K562 (cell line): Measurements from ENCODE around the gene SLC15A3.

Experiments
- HNRNPLL ChIP-seq: fragments of 200-400 bp; formaldehyde crosslinking; IDR thresholded peaks from 2 replicates; pipeline ENCODE4 v1.6.1; 2017; ENCODE audit warnings: low read length, low read depth, mild to moderate bottlenecking; ENCODE audit not compliant: poor library complexity, severe bottlenecking
- TF ChIP-seq, protein P1 (sequence below): sonication (generic); formaldehyde crosslinking; IDR thresholded peaks from 2 replicates; pipeline ENCODE4 v1.9.0; 2022; ENCODE audit warnings: mild to moderate bottlenecking, missing genetic modification reagents

DNA sequence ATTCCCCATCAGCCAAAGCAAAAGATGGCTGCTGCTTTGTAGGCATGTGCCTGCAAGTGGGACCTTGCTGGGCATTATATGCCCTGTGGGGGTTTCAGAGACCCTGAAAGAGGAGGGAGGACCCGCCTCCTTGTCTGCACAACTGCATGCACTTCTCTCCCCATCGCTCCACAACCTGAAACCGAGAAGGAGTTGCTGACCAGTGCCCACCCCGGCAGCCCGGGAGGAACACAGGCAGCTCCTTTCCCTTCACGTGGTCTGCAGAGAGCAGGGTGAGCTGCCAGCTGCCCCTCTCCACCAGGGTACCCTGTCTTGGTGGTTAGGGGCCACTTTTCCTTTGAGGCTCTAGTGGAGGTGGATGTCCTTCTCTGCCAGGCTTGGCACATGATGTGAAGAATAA is 29.1 kb downstream of the SLC15A3 start:
- TF ChIP-seq, protein P1, sequence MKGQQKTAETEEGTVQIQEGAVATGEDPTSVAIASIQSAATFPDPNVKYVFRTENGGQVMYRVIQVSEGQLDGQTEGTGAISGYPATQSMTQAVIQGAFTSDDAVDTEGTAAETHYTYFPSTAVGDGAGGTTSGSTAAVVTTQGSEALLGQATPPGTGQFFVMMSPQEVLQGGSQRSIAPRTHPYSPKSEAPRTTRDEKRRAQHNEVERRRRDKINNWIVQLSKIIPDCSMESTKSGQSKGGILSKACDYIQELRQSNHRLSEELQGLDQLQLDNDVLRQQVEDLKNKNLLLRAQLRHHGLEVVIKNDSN (CRISPR knock-in tag): no peak
- no peak for TF ChIP-seq HNRNPLL
